ENCODE measurements around the gene PIP.
"Not testable (repeated sequence)": the region's sequence is repeated elsewhere in the genome, so short reads cannot be mapped to it uniquely, and the experiment has no call there.

Gene PIP

DNA sequence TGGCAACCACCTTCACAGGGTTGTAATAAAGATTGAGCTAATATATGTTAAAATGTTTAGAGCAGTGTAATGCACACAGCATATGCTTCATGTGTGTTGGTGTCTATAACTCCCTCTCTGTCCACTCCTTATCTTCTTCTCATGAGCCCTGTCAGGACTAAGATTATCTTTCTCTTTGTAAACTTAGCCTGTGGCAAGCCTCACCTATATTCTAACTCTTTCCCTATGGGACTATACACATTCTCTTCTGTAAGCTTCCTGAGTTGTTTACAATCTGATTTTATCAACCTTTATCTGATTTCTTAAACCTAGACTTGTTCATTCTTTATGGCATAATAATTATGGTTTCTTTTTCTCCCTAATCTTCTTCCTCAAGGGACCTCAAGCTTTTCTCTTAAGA lies 2.4 kb upstream of the PIP start:
- no peaks in the 10 kb centered on the region for H3K4me1 ChIP-seq (ENCODE audit: control insufficient read depth in 1 of 2, insufficient read depth in 1 of 2, low read depth in 1 of 2, low read length in 1 of 2)
- peaks cover 8% of the 10 kb centered on the region for H3K27me3 ChIP-seq
- no peak overlapping the region for H3K4me3 ChIP-seq (ENCODE audit: low read depth in 1 of 2, low read length in 1 of 2)
- no peaks in the 10 kb centered on the region for H3K36me3 ChIP-seq
- no peak overlapping the region for H3K27ac ChIP-seq
- TF ChIP-seq CTCF (IDR thresholded peaks at IDR 0.05) = no peak
- peaks cover 8% of the 10 kb centered on the region for H3K9me3 ChIP-seq

DNA sequence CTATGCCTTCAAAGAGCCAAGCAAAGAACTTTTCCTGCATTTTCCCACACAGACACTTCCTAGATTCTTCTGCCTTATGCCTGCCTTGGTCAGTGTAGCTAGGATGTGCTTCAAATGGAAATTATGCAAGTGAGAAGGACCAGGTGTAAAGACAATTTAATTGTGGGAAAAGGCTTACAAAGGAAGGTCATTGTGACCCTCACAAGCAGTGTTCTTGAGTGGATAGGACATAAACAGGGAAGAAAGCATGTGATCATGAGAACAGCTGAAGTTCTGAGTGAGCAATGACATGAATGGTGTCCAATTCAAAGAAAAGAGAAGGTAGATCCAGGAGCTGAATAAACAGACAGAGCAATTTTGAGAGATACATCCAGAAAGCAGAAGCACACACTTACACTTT lies 1.3 kb upstream of the PIP start:
- Histone ChIP-seq H3K4me3 (ENCODE audit: low read depth in 1 of 2, low read length in 1 of 2) (no peak overlapping the region), H3K27ac (no peak overlapping the region), H3K27me3 (peaks cover 8% of the 10 kb centered on the region), H3K4me1 (ENCODE audit: control insufficient read depth in 1 of 2, insufficient read depth in 1 of 2, low read depth in 1 of 2, low read length in 1 of 2) (no peaks in the 10 kb centered on the region), H3K9me3 (no peaks in the 10 kb centered on the region), H3K36me3 (no peaks in the 10 kb centered on the region)
- no peak for TF ChIP-seq CTCF (IDR thresholded peaks at IDR 0.05)

DNA sequence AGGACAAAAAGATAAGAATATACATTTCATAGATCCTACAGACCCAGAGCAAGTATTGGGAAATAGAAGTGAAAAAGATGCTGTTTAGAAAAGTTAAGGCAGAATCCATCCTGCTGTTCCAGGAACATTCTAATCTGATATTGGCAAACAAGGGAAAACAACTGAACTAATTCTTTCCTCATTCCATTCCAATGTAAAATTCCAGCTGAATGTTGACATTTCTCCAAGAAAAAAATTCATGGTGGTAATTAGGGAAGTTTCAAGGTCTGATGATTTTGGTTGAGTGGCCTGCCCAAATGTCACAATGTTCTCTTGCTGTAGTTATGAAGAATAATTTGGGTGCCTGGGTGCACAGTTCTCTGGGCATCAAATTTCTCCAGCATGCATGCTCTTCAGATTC lies 15.2 kb downstream of the PIP start:
- no peaks in the 10 kb centered on the region for H3K9me3 ChIP-seq
- no peak for TF ChIP-seq CTCF (IDR thresholded peaks at IDR 0.05)
- H3K27me3 ChIP-seq = no peaks in the 10 kb centered on the region
- H3K36me3 ChIP-seq = no peaks in the 10 kb centered on the region
- H3K4me1 ChIP-seq (ENCODE audit: control insufficient read depth in 1 of 2, insufficient read depth in 1 of 2, low read depth in 1 of 2, low read length in 1 of 2) = no peaks in the 10 kb centered on the region
- no peak overlapping the region for H3K27ac ChIP-seq
- H3K4me3 ChIP-seq (ENCODE audit: low read depth in 1 of 2, low read length in 1 of 2) = no peak overlapping the region

GRCh38 chr7:143148050-143148449 lies 16.2 kb downstream of the PIP start:
- no peak for TF ChIP-seq CTCF (IDR thresholded peaks at IDR 0.05)
- Histone ChIP-seq H3K4me3 (ENCODE audit: low read depth in 1 of 2, low read length in 1 of 2) (no peak overlapping the region), H3K27me3 (no peaks in the 10 kb centered on the region), H3K9me3 (no peaks in the 10 kb centered on the region), H3K4me1 (ENCODE audit: control insufficient read depth in 1 of 2, insufficient read depth in 1 of 2, low read depth in 1 of 2, low read length in 1 of 2) (no peaks in the 10 kb centered on the region), H3K36me3 (no peaks in the 10 kb centered on the region), H3K27ac (no peak overlapping the region)

- H3K4me3 ChIP-seq (ENCODE audit: low read depth in 1 of 2, low read length in 1 of 2) = no peak overlapping the region
- no peaks in the 10 kb centered on the region for H3K27me3 ChIP-seq
- H3K27ac ChIP-seq = no peak overlapping the region
- H3K9me3 ChIP-seq = no peaks in the 10 kb centered on the region
- TF ChIP-seq CTCF (IDR thresholded peaks at IDR 0.05) = no peak
- no peaks in the 10 kb centered on the region for H3K4me1 ChIP-seq (ENCODE audit: control insufficient read depth in 1 of 2, insufficient read depth in 1 of 2, low read depth in 1 of 2, low read length in 1 of 2)
- no peaks in the 10 kb centered on the region for H3K36me3 ChIP-seq
Measured at GRCh38 chr7:143148651-143149050, 16.8 kb downstream of the PIP start.

- not testable (repeated sequence) for H3K27me3 ChIP-seq; H3K4me3 ChIP-seq (ENCODE audit: low read depth in 1 of 2, low read length in 1 of 2); H3K36me3 ChIP-seq; H3K9me3 ChIP-seq; H3K27ac ChIP-seq; H3K4me1 ChIP-seq (ENCODE audit: control insufficient read depth in 1 of 2, insufficient read depth in 1 of 2, low read depth in 1 of 2, low read length in 1 of 2)
Measured at GRCh38 chr7:143150696-143151095, 18.8 kb downstream of the PIP start.

- H3K27me3 ChIP-seq; H3K9me3 ChIP-seq; H3K27ac ChIP-seq; H3K36me3 ChIP-seq; H3K4me1 ChIP-seq (ENCODE audit: control insufficient read depth in 1 of 2, insufficient read depth in 1 of 2, low read depth in 1 of 2, low read length in 1 of 2); H3K4me3 ChIP-seq (ENCODE audit: low read depth in 1 of 2, low read length in 1 of 2): not testable (repeated sequence)
Measured at GRCh38 chr7:143158617-143159016, 26.7 kb downstream of the PIP start.

Data from neutrophil (primary cell).